Fibroblast of lung (primary cell): ENCODE data around the gene CBL. TPM values are rescaled to one million over a fixed set of nuclear protein-coding genes. Genes with fewer than 3 reads are reported as not detected.

ENCODE experiments used
- DNase-seq, 2 donors: peaks; one replicate each; pipeline versions ENCODE4 v3.0.0 to v3.0.0-alpha.2; 2010; ENCODE audit warnings: low read depth in 2 of 2
- H2AFZ ChIP-seq: 2 replicates; pipeline ENCODE4 v1.5.1; 2012; ENCODE audit warnings: low read length, control low read depth, inconsistent platforms
- H3K27ac ChIP-seq: 2 replicates; pipeline ENCODE4 v1.5.1; 2011; ENCODE audit warnings: low read length, control low read depth; ENCODE audit not compliant: insufficient read depth
- H3K27me3 ChIP-seq: 2 replicates; pipeline ENCODE4 v1.5.1; 2011; ENCODE audit warnings: mild to moderate bottlenecking, low read length; ENCODE audit not compliant: control insufficient read depth, insufficient read depth
- H3K36me3 ChIP-seq: 2 replicates; pipeline ENCODE4 v1.5.1; 2011; ENCODE audit warnings: low read length; ENCODE audit not compliant: control insufficient read depth, insufficient read depth
- H3K4me1 ChIP-seq: 2 replicates; pipeline ENCODE4 v1.5.1; 2011; ENCODE audit warnings: low read length; ENCODE audit not compliant: control insufficient read depth, insufficient read depth; ENCODE audit errors: extremely low read depth
- H3K4me2 ChIP-seq: 2 replicates; pipeline ENCODE4 v1.5.1; 2011; ENCODE audit warnings: low read length, control low read depth; ENCODE audit not compliant: insufficient read depth; ENCODE audit errors: extremely low read depth
- H3K4me3 ChIP-seq, 4 experiments: fragments of 200-600 bp in 1 of 4; sonication (generic) in 1 of 4; replicated peaks in 1 of 4; 2 replicates each; pipeline ENCODE4 v1.5.1; 2011 to 2016; ENCODE audit warnings: low read length in 4 of 4, low read depth in 3 of 4, mild to moderate bottlenecking in 3 of 4, control low read depth in 2 of 4, inconsistent platforms in 1 of 4, mixed read lengths in 1 of 4; ENCODE audit not compliant: insufficient read depth in 1 of 4; ENCODE audit errors: control extremely low read depth in 1 of 4
- H3K79me2 ChIP-seq: 2 replicates; pipeline ENCODE4 v1.5.1; 2012; ENCODE audit warnings: mild to moderate bottlenecking, low read length, inconsistent platforms; ENCODE audit not compliant: control insufficient read depth, insufficient read depth
- H3K9ac ChIP-seq: 2 replicates; pipeline ENCODE4 v1.5.1; 2011; ENCODE audit warnings: mild to moderate bottlenecking, low read length, control low read depth; ENCODE audit not compliant: insufficient read depth
- H3K9me3 ChIP-seq: 2 replicates; pipeline ENCODE4 v1.5.1; 2012; ENCODE audit warnings: low read depth, low read length; ENCODE audit not compliant: control insufficient read depth, insufficient read depth
- H4K20me1 ChIP-seq: 2 replicates; pipeline ENCODE4 v1.5.1; 2011; ENCODE audit warnings: low read length; ENCODE audit not compliant: control insufficient read depth, insufficient read depth; ENCODE audit errors: extremely low read depth
- EZH2 ChIP-seq: IDR thresholded peaks from 2 replicates; pipeline ENCODE4 v1.5.1; 2012; ENCODE audit warnings: low read length, control low read depth, mild to moderate bottlenecking; ENCODE audit errors: missing control alignments
- polyA plus RNA-seq, 2 donors: library from polyadenylated mRNA; depleted of rRNA in 1 of 2; stranded (reverse) in 1 of 2; unstranded in 1 of 2; fragments of >200 nt; gene quantifications; 2 replicates each; pipeline ENCODE4 v1.2.1, GENCODE V29; 2011 to 2012; ENCODE audit warnings: missing spikeins in 1 of 2
- total RNA-seq: library from RNA; depleted of rRNA; stranded (reverse); fragments of >200 nt; gene quantifications from 2 replicates; pipeline ENCODE4 v1.2.1, GENCODE V29; 2014
- TF ChIP-seq, protein P1 (sequence below), 2 donors: IDR thresholded peaks in 1 of 2; conservative IDR thresholded peaks in 1 of 2; 1 replicate in 1 of 2; 2 replicates in 1 of 2; pipeline ENCODE4 v1.5.1; 2011 to 2012; ENCODE audit warnings: low read length in 2 of 2, control low read depth in 1 of 2, inconsistent platforms in 1 of 2, low read depth in 1 of 2, mild to moderate bottlenecking in 1 of 2

Gene CBL
- total and polyA plus RNA-seq, 2 donors (not counting 1 experiment from before 2014, with no cell fraction given), result 11.1 to 12.4 TPM

DNA sequence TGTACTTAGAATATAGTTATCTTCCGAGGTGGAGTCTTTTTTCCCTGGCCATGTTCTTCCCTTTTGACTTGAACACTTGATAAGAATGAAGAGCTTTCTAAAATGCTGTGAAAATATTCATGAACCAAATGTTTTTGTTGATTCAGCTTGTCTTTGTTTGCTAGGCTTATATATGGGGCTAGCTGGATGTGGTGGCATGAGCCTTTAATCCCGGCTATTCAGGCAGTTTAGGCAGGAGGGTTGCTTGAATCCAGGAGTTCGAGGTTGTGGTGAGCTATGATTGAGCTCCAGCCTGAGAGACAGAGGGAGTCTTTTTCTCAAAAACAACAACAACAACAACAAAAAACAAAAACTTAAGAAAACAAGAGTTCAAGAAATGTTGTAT lies 23.1 kb downstream of the CBL start:
- no peak for TF ChIP-seq EZH2
- TF ChIP-seq, protein P1, sequence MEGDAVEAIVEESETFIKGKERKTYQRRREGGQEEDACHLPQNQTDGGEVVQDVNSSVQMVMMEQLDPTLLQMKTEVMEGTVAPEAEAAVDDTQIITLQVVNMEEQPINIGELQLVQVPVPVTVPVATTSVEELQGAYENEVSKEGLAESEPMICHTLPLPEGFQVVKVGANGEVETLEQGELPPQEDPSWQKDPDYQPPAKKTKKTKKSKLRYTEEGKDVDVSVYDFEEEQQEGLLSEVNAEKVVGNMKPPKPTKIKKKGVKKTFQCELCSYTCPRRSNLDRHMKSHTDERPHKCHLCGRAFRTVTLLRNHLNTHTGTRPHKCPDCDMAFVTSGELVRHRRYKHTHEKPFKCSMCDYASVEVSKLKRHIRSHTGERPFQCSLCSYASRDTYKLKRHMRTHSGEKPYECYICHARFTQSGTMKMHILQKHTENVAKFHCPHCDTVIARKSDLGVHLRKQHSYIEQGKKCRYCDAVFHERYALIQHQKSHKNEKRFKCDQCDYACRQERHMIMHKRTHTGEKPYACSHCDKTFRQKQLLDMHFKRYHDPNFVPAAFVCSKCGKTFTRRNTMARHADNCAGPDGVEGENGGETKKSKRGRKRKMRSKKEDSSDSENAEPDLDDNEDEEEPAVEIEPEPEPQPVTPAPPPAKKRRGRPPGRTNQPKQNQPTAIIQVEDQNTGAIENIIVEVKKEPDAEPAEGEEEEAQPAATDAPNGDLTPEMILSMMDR (conservative IDR thresholded peaks at IDR 0.05 in 1 of 2, IDR thresholded peaks at IDR 0.05 in 1 of 2; ENCODE audit: low read depth in 1 of 2, low read length in 2 of 2), result no peak
- Histone ChIP-seq H3K4me2 (no peak overlapping the region), H3K4me3 (no peak overlapping the region), H3K36me3 (no peaks in the 10 kb centered on the region), H3K27me3 (no peaks in the 10 kb centered on the region), H3K9ac (no peak overlapping the region), H3K4me1 (no peaks in the 10 kb centered on the region), H3K9me3 (no peaks in the 10 kb centered on the region), H3K79me2 (peaks cover 37% of the 10 kb centered on the region), H3K27ac (no peak overlapping the region), H2AFZ (no peak overlapping the region), H4K20me1 (no peaks in the 10 kb centered on the region)
- no peak for DNase-seq

DNA sequence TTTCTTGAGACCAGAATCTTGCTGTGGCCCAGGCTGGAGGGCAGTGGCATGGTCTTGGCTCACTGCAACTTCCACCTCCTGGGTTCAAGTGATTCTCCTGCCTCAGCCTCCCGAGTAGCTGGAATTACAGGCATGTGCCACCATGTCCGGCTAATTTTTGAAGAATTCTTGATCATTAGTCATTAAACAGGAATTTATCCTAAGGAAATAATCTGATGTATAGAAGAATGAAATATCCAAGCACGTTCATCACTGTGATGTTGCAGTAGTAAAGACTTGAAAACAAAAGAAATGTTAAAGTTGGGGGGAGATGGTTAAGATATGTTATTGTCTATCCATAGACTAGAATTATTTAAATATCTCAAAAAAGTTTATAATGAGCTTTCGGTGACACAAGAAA lies 23.6 kb downstream of the CBL start:
- Histone ChIP-seq H3K27ac (no peak overlapping the region), H4K20me1 (no peaks in the 10 kb centered on the region), H3K4me2 (no peak overlapping the region), H3K27me3 (no peaks in the 10 kb centered on the region), H3K9me3 (no peaks in the 10 kb centered on the region), H3K9ac (no peak overlapping the region), H3K36me3 (no peaks in the 10 kb centered on the region), H3K79me2 (peaks cover 34% of the 10 kb centered on the region), H3K4me1 (no peaks in the 10 kb centered on the region), H3K4me3 (no peak overlapping the region), H2AFZ (no peak overlapping the region)
- TF ChIP-seq EZH2, result no peak
- TF ChIP-seq, protein P1 (conservative IDR thresholded peaks at IDR 0.05 in 1 of 2, IDR thresholded peaks at IDR 0.05 in 1 of 2; ENCODE audit: low read depth in 1 of 2, low read length in 2 of 2), result no peak
- no peak for DNase-seq

DNA sequence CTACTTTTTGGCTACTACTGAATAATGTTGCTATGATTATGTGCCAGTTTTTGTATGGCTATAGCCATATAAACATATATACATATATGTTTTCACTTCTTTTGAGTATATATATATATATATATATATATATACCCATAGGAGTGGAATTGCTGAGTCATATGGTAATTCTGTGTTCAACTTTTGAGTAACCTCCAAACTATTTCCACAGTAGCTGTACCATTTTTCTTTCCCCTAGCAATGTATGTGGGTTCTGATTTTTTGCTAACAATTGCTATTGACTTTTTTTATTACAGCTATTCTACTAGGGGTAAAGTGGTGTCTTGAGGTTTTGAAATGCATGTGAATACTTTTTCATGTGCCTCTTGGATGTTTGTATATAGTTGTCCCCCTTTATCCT lies 30.4 kb downstream of the CBL start:
- Histone ChIP-seq H4K20me1 (no peaks in the 10 kb centered on the region), H3K9ac (no peak overlapping the region), H3K9me3 (no peaks in the 10 kb centered on the region), H3K4me1 (peaks cover 7% of the 10 kb centered on the region), H3K4me2 (no peak overlapping the region), H3K27ac (peak overlapping the region; percentile 16), H3K27me3 (no peaks in the 10 kb centered on the region), H3K4me3 (no peak overlapping the region), H3K36me3 (no peaks in the 10 kb centered on the region), H2AFZ (no peak overlapping the region), H3K79me2 (peaks cover 8% of the 10 kb centered on the region)
- DNase-seq, result peak; percentile 28 to 58
- TF ChIP-seq, protein P1 (conservative IDR thresholded peaks at IDR 0.05 in 1 of 2, IDR thresholded peaks at IDR 0.05 in 1 of 2; ENCODE audit: low read depth in 1 of 2, low read length in 2 of 2), result no peak
- TF ChIP-seq EZH2, result no peak
